HG02610 (cell line): ENCODE results near the gene GPR35.

Experiments
- ATAC-seq: cut with Tn5 transposase; IDR thresholded peaks from one replicate; pipeline ENCODE4 v1.9.1; 2021; ENCODE audit warnings: mild to moderate bottlenecking, moderate library complexity; ENCODE audit not compliant: unreplicated experiment

The GPR35 gene

DNA sequence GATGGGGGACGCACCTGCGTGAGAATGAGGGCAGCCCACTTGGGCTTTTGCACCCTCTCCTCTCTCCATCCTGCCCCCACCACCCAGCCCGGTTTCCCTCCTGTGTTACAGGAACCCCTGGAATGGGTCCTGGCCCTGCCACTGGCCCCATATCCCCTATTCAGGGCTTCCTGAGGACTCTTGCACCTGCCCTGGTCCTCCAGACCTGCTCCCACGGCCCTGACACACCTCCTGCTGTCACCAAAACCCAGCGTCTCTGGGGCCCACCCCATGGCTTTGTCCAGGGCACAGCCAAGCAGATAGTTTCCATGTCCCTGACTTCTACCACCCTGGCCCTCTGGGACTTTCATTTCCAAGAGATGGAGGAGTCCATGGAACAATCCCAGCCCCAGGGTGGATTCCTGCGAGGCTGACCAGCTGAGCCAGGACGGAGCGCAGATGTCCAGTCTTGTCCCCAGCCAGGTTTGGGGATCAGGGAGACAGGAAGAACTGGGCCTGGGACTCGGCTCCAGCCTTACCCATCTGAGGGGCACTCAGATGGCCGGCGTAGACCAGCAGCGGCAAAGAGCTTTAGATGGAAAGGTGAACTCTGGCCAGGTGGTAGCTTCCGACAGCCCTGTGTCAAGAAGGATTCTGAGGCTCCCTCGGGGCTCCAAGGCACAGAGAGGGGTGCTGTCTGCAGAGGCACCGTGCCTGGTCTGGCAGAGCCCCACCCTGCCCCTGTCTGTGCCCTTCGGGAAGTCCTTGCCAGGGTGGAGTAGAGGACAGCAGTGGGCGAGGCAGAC lies 12.0 kb downstream of the GPR35 start:
- no peak for ATAC-seq

- no peak for ATAC-seq
Observed at GRCh38 chr2:240637901-240638345, 12.6 kb downstream of the GPR35 start.

DNA sequence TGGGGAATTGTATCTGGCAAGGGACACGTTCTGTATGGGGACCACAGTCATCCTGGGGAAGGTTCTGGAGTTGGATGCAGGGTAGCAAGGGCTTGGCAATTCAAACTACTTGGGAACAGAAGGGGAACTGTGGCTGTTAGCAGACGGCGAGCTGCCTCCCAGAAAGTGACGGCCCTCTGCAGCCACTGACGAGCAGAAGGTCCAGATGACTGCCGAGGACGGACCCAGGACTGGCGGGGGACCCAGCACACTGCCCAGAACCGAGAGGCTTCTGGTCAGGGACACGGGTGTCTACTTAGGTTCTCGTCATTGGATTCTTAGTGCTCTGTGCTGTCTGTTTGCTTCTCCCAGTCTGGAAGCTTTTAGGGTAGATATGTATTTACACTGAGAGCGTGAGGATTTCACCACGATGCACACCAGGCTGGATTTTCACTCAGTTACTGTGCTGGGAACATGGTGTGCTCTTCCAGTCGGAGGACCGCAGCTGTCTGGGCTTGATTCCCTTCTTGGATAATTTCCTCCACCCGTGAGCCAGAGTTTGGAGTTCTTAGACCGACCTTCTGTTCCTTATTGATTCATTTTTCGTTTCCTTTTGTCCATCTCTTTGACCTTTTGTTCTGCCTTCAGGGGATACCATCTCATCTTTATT lies 13.4 kb downstream of the GPR35 start:
- no peak for ATAC-seq

DNA sequence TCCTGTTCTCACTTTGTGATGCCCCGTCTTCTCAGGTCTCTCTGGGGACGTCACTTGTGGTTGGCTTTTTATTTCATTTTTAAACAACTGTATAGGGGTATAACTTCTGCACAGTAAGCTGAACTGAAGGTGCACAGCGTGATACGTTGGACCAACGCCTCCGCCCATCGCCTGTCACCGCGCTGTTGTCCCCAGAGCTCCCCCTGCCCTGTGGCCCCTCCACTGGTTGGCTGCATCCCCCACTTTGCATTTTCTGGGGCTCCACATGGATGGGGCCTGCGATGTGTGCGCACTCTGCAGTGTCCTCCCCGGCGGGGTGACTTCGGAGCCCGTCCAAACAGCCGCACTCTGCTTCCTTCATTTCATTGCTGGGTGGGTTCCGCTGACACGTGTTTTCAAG lies 14.3 kb downstream of the GPR35 start:
- no peak for ATAC-seq

DNA sequence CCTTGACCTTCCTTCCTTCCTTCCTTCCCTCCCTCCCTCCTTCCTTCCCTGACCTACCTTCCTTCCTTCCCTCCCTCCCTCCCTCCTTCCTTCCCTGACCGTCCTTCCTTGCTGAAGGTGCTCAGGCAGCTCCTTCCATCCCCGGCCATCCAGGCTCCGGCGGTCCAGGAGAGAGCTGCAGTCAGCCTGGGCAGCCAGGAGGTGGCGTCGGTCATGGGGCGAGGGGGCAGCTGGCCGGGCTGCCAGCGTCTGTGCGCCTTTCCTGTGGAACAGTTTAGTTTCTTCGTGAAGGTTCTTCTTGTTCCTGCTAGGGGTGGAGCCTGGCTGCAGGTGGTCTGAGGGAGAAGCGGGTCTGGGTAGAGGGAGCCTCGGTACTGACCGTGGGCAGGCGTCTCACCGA lies 15.7 kb downstream of the GPR35 start:
- no peak for ATAC-seq

GRCh38 chr2:240642061-240642805 lies 17.0 kb downstream of the GPR35 start:
- ATAC-seq: no peak

DNA sequence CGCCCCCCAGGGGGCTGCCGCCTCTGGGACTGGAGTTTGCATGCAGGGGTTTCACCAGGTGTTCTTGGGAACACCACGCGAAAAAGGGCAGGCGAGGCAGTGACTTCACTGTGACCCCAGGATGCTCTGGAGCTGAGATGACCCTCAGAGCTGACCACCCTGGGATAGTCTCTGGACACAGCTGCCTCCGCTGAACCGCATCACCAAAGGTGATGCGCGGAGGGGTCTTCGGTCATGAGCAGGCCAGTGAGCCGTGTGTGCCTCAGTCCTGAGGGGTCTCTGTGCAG lies 17.5 kb downstream of the GPR35 start:
- ATAC-seq: no peak

GRCh38 chr2:240643093-240643810 lies 18.0 kb downstream of the GPR35 start:
- no peak for ATAC-seq

DNA sequence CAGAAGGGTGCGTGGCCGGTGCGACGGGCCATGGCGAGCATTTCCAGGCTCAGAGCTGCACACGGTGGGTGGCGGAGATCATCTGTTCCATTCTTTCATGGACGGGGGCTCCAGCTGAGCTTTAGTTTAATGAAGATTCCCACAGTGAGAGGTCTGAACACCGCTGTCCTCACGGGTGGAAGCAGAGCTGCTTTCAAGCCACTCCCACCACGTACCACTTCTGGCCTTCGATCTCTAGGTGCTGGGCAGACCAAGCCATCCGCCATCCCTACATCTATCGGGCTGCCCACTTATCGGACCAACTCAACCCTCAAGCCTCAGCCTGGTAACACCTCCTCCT lies 18.5 kb downstream of the GPR35 start:
- ATAC-seq: no peak

DNA sequence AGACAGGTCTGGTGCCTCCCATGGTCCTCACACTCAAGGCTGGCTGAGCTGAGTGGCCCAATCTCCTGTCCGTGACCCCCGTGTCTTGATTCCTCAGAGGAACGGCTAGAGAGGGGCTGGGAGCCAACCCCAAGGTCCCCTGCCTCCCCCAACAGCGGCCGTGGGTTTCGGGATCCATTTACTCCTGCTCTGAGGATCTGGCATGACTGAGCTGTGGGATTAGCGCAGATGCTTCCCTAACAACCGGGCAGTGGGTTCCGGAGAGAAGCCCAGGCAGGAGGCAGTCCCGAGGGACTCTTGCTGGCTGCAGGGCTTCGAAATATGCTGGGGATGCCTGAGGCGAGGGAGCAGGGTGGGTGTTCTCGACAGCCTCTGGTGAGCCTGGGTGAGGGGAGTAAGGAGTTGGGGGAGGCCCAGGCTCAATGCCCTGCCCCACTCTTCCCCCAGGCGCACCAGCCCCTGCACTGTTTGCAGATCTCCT lies 18.9 kb downstream of the GPR35 start:
- ATAC-seq: no peak

DNA sequence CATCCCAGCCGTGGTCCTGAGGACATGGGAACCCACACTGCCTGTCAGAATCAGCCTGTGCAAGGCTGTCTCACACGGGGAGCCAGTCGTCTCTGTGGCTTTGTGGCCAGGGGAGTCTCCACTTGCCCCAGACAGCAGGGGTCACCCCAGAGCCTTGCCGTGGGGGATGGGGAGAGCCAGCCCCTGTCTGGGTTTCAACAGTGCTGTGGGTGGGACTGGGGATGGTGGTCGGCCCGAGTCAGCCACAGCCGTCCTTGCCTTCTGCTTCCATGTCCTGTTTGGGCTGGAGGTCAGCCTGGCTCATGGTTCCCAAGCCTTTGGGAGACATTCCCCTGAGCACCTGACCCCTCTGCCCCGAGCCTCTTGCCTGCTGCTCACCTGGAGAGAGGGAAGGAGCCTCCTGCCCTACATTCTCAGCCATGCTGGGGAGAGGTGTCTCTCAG lies 19.6 kb downstream of the GPR35 start:
- ATAC-seq: no peak

DNA sequence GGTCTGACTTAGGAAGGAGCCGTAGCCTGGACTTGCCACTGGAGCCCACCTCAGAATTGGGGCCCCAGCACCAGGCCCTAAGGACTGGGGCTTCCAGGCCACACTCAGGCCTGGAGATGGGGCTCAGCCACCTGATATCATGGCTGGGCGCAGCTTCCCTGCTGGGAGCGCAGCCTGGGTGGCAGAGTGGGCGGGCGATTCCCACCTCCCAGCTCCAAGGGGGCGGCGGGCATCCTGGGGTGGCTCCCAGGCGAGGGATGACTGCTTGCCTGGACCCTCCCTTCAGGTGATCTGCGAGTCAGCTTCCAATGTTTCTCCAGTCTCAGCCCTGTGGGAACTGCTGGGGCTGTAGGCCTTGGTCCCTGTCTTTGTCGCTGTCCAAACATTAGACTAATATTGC lies 20.1 kb downstream of the GPR35 start:
- ATAC-seq: no peak

DNA sequence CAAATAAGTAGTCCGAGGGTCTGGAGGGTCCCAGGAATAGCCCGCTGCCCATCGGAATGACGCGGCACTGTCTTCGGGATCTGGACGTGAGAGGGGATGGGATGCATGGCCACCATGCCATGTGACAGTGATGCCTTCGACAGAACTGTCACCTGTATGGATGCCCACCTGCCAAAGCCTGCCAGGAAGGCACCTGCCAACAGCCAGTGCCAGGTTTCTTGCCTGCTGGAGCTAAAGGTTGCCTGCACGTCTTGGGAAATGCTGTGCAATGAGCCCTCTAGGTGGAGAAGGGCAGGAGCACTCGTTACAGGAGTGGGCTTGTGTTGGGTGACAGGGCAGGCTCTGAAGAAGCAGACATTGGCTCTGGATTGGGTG lies 20.5 kb downstream of the GPR35 start:
- no peak for ATAC-seq

- no peak for ATAC-seq
Observed at GRCh38 chr2:240646176-240646899, 21.1 kb downstream of the GPR35 start.

DNA sequence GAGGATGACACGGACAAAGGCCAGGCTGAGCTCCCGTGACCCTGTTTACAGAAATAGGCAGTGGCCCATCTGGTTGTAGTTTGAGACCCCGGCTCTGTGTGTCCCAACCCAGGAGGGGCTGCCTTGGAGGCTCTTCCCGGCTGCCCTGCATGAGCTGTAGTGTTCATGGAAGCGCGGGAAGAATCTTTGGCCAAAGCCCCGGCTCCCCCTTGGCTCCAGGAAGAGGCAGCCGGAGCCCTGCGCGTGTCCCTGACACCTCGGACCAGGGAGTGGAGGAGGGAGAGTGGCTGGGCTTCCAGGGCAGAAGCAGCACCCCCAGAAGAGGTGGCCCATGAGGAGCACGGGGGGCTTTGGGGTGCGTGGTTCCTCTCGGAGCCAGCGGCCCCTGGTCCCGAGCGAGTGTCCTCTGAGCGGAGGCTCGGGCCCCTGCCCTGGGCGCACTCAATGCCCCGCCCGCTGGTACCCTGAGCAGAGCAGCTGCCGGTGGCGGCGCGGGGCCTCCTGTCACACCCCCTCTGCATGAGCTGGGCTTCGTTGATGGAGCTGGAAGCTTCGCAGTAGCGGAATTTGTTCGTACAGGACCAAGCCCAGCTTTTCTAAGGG lies 21.7 kb downstream of the GPR35 start:
- no peak for ATAC-seq

DNA sequence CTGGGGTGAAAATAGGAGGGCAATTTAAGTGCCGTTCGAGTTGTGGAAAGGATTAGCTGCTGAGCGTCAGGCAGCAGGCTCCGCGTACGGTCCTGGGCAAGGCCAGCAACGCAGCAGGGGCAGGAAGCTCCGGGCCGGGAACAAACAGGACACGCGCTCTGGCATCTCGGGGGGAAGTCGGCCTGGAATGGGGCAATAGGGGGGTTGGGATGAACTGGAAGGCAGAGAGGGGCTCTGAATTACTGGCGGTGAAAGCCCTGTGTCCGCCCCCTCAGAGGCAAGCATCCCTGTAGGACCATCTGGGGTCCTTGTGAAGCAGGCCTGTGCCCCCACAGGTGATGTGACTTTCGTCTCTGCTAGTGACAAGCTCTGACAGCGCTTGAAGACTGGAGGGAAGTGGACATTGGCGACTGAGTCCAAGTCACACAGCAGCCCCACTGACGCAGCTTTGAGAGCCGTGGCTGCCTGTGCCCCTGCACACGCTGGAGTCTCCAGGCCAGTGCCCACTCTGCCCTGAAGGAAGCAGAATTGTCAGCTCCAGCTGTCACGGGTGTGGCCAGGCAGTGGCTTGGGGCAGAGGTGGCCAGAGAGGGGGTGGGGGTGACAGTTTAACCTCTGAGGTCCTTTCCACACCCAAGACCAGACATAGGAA lies 22.3 kb downstream of the GPR35 start:
- no peak for ATAC-seq

GRCh38 chr2:240648155-240648649 lies 22.9 kb downstream of the GPR35 start:
- no peak for ATAC-seq

GRCh38 chr2:240648650-240649275 lies 23.5 kb downstream of the GPR35 start:
- ATAC-seq: no peak

DNA sequence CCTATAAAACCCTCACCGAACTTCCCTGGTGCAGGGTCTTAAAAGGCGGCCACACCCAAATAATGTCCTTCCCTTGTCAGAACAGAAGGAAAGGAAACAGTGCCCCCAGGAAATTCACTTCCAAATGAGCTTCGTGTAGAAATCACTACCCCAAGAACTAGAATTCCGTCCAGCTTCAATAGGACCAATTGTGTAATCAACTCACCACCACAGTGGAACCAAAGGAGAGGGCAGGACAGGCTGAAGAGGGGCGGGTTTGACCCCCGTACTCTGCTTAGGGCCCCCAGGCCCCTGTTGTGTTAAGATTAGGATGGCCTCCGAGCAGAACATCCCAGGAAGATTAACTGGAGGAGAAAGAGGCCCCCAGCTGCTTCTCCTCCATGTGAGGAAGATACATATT lies 24.1 kb downstream of the GPR35 start:
- ATAC-seq: no peak
